Loucy (cell line): ENCODE results near the gene NAALADL1.

Experiments used
- H2AFZ ChIP-seq: fragments of 200-600 bp; sonication (generic); 2 replicates; pipeline ENCODE4 v1.6.0; 2016; ENCODE audit warnings: antibody characterized with exemption, mild to moderate bottlenecking, low read length, moderate library complexity
- H3F3A ChIP-seq: fragments of 200-600 bp; 2 replicates; pipeline ENCODE4 v1.6.0; 2016; ENCODE audit warnings: antibody characterized with exemption, low read depth, mild to moderate bottlenecking
- H3K27me3 ChIP-seq: fragments of 200-600 bp; sonication (generic); 2 replicates; pipeline ENCODE4 v1.6.1; 2014; ENCODE audit warnings: low read length, mild to moderate bottlenecking; ENCODE audit not compliant: insufficient read depth, poor library complexity, severe bottlenecking
- H3K36me3 ChIP-seq: fragments of 200-600 bp; sonication (generic); 2 replicates; pipeline ENCODE4 v1.6.1; 2016; ENCODE audit warnings: low read length; ENCODE audit not compliant: insufficient read depth
- H3K4me1 ChIP-seq: fragments of 200-600 bp; sonication (generic); 2 replicates; pipeline ENCODE4 v1.5.1; 2014; ENCODE audit warnings: low read length, mild to moderate bottlenecking; ENCODE audit not compliant: insufficient read depth, poor library complexity, severe bottlenecking
- H3K4me2 ChIP-seq: fragments of 200-600 bp; sonication (generic); 2 replicates; pipeline ENCODE4 v1.6.0; 2014; ENCODE audit warnings: antibody characterized with exemption, low read length, low read depth, mild to moderate bottlenecking; ENCODE audit not compliant: poor library complexity, severe bottlenecking
- H3K4me3 ChIP-seq: fragments of 200-600 bp; sonication (generic); 2 replicates; pipeline ENCODE4 v1.5.1; 2014; ENCODE audit warnings: low read length, mild to moderate bottlenecking, mixed read lengths; ENCODE audit not compliant: poor library complexity, severe bottlenecking
- H3K79me2 ChIP-seq: fragments of 200-600 bp; sonication (generic); 2 replicates; pipeline ENCODE4 v1.6.1; 2014; ENCODE audit warnings: low read length; ENCODE audit not compliant: insufficient read depth
- H3K9ac ChIP-seq: fragments of 200-600 bp; sonication (generic); 2 replicates; pipeline ENCODE4 v1.6.0; 2014; ENCODE audit warnings: mild to moderate bottlenecking, low read depth, low read length, moderate library complexity; ENCODE audit not compliant: poor library complexity, severe bottlenecking
- H3K9me2 ChIP-seq: fragments of 200-600 bp; sonication (generic); replicated peaks from 2 replicates; pipeline ENCODE4 v1.6.1; 2016; ENCODE audit warnings: low read depth, low read length, mixed read lengths
- H3K9me3 ChIP-seq: fragments of 200-600 bp; sonication (generic); 2 replicates; pipeline ENCODE4 v1.6.1; 2014; ENCODE audit warnings: mild to moderate bottlenecking, antibody characterized with exemption, low read length, low read depth; ENCODE audit not compliant: insufficient read depth
- H4K20me1 ChIP-seq: fragments of 200-600 bp; sonication (generic); 2 replicates; pipeline ENCODE4 v1.6.0; 2014; ENCODE audit warnings: antibody characterized with exemption, low read length, mild to moderate bottlenecking; ENCODE audit not compliant: insufficient read depth, poor library complexity, severe bottlenecking
- EZH2phosphoT487 ChIP-seq: fragments of 200-600 bp; IDR thresholded peaks from 2 replicates; pipeline ENCODE4 v1.6.1; 2018; ENCODE audit warnings: antibody characterized with exemption, mild to moderate bottlenecking, moderate library complexity, borderline replicate concordance
- TF ChIP-seq, protein P1 (sequence below): fragments of 200-600 bp; sonication (generic); conservative IDR thresholded peaks from 2 replicates; pipeline ENCODE4 v1.5.1; 2014; ENCODE audit warnings: mild to moderate bottlenecking, antibody characterized with exemption, low read length

The NAALADL1 gene

DNA sequence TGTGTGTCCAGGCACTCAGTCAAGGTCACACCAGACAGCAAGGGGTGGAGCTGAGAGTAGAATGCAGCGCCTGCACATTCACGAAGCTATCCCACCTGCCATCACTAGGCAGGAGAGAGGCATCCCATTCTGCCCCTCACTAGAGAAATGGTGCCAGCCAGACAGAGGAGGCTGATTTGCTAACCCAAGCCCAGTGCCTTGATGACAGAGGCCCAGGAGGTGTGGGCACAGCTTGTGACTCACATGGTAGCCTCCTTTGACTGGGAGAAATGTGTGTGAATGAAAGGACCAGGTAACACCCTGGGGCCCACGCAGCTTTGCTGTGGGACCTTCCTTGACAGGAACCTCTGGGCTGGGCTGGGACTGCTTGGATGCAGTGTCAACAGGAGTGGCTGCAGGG is 5.2 kb upstream of the NAALADL1 start:
- H3K4me2 ChIP-seq = no peak overlapping the region
- H3K9ac ChIP-seq = no peak overlapping the region
- no peak overlapping the region for H2AFZ ChIP-seq
- no peaks in the 10 kb centered on the region for H3K9me2 ChIP-seq
- no peaks in the 10 kb centered on the region for H3K9me3 ChIP-seq
- H4K20me1 ChIP-seq = no peaks in the 10 kb centered on the region
- no peaks in the 10 kb centered on the region for H3K79me2 ChIP-seq
- H3F3A ChIP-seq = no peaks in the 10 kb centered on the region
- H3K36me3 ChIP-seq = no peaks in the 10 kb centered on the region
- H3K4me3 ChIP-seq = no peak overlapping the region
- H3K4me1 ChIP-seq = no peaks in the 10 kb centered on the region
- no peak for TF ChIP-seq EZH2phosphoT487
- TF ChIP-seq, protein P1, sequence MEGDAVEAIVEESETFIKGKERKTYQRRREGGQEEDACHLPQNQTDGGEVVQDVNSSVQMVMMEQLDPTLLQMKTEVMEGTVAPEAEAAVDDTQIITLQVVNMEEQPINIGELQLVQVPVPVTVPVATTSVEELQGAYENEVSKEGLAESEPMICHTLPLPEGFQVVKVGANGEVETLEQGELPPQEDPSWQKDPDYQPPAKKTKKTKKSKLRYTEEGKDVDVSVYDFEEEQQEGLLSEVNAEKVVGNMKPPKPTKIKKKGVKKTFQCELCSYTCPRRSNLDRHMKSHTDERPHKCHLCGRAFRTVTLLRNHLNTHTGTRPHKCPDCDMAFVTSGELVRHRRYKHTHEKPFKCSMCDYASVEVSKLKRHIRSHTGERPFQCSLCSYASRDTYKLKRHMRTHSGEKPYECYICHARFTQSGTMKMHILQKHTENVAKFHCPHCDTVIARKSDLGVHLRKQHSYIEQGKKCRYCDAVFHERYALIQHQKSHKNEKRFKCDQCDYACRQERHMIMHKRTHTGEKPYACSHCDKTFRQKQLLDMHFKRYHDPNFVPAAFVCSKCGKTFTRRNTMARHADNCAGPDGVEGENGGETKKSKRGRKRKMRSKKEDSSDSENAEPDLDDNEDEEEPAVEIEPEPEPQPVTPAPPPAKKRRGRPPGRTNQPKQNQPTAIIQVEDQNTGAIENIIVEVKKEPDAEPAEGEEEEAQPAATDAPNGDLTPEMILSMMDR = no peak
- H3K27me3 ChIP-seq = no peaks in the 10 kb centered on the region

DNA sequence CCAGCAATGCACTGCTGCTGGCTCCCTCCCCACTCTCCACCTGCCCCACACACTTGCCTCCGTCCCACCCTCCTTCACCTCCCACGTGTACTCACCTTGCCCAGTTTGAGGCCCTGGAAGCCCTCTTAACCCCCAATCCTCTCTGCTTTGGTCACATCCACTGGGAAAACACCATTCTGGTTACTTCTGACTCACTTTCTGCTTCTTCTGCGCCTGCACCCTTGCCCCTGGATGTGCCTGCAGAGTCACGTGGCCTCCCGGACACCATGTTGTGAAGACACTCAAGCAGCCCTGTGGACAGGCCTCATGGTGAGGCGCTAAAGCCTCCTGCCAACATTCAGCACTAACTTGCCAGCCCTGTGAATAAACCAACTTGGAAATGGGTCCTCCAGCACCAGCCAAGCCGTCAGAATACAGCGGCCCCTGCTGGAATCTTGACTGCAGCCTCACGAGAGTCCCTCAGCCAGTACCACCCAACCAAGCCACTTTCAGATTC is 2.6 kb upstream of the NAALADL1 start:
- Histone ChIP-seq H3K36me3 (no peaks in the 10 kb centered on the region), H3K9ac (no peak overlapping the region), H3K9me3 (no peaks in the 10 kb centered on the region), H3K9me2 (no peaks in the 10 kb centered on the region), H2AFZ (no peak overlapping the region), H3K4me1 (no peaks in the 10 kb centered on the region), H3K4me2 (no peak overlapping the region), H3K27me3 (no peaks in the 10 kb centered on the region), H3K4me3 (no peak overlapping the region), H3F3A (no peaks in the 10 kb centered on the region), H3K79me2 (no peaks in the 10 kb centered on the region), H4K20me1 (no peaks in the 10 kb centered on the region)
- no peak for TF ChIP-seq EZH2phosphoT487
- TF ChIP-seq, protein P1 = peak; percentile 45

DNA sequence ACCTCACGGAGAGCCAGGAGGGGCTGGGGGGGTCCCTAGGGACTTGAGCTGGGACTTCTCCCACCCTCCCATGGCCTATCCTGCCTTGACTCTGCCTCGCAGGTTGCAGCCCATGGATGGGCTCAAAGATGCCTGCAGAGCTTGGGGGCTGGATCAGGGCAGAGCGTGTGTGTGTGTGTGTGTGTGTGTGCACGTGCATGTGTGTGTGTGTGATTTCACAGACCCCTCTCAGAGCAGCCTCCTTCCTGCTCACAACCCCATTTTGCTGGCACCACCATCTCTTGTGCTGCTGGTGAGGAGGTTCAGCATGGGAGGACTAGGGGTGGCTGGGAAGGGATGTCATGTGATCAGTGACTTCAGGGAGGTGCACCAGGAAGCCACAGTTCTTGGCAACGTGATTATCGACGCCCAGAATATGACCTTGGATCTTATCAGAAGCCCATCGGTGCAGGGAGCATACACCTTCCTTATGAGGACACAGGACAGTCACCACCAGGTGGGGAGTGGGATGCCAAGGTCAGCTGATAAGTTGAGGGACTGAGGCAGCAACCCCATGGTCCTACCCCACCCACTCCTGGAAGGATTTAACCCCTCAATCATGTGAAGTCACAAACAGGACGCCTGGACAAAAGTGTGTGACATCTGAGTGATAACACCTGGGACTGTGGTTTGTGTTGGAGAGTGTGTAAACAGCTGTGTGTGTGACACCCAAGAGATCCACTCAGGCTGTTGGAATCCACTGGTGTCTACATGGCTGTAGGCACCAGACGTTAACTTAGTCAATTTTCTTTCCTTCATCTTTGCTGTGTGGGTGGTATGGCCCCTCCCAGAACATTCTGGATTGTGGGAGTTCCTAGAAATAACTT is 1.8 kb upstream of the NAALADL1 start:
- H3K4me3 ChIP-seq = no peak overlapping the region

More for the DNA sequence above, 1.8 kb upstream of the NAALADL1 start:
- H4K20me1 ChIP-seq = no peaks in the 10 kb centered on the region
- H3K79me2 ChIP-seq = no peaks in the 10 kb centered on the region
- TF ChIP-seq, protein P1 = no peak
- TF ChIP-seq EZH2phosphoT487 = no peak
- no peaks in the 10 kb centered on the region for H3K27me3 ChIP-seq
- H3K9me2 ChIP-seq = no peaks in the 10 kb centered on the region
- peak overlapping the region; percentile 32; the same call in 1 of the 2 replicates for H2AFZ ChIP-seq
- H3K36me3 ChIP-seq = no peaks in the 10 kb centered on the region
- H3K4me2 ChIP-seq = no peak overlapping the region
- H3K4me1 ChIP-seq = no peaks in the 10 kb centered on the region
- no peaks in the 10 kb centered on the region for H3K9me3 ChIP-seq
- H3F3A ChIP-seq = no peaks in the 10 kb centered on the region
- no peak overlapping the region for H3K9ac ChIP-seq
